GM23248 (cell line): ENCODE results near the gene MUC7. TPM values are rescaled to one million over a fixed set of nuclear protein-coding genes. Genes with fewer than 3 reads are reported as not detected.

Experiments used
- DNase-seq: peaks from one replicate; pipeline ENCODE4 v3.0.0-alpha.2; 2015
- H2AFZ ChIP-seq: fragments of 200-600 bp; sonication (generic); 2 replicates; pipeline ENCODE4 v1.6.1; 2016; ENCODE audit warnings: antibody characterized with exemption
- H3F3A ChIP-seq: fragments of 200-600 bp; sonication (generic); 2 replicates; pipeline ENCODE4 v1.6.1; 2016; ENCODE audit warnings: mild to moderate bottlenecking, antibody characterized with exemption, mixed run types; ENCODE audit not compliant: insufficient read depth
- H3K27ac ChIP-seq: fragments of 200-600 bp; sonication (generic); 2 replicates; pipeline ENCODE4 v1.5.1; 2016; ENCODE audit warnings: mild to moderate bottlenecking
- H3K27me3 ChIP-seq: fragments of 200-600 bp; sonication (generic); replicated peaks from 2 replicates; pipeline ENCODE4 v1.6.1; 2016; ENCODE audit warnings: mild to moderate bottlenecking; ENCODE audit not compliant: insufficient read depth
- H3K36me3 ChIP-seq: fragments of 200-600 bp; sonication (generic); 2 replicates; pipeline ENCODE4 v1.6.1; 2016; ENCODE audit warnings: low read depth, mild to moderate bottlenecking
- H3K4me1 ChIP-seq: fragments of 200-600 bp; sonication (generic); 2 replicates; pipeline ENCODE4 v1.6.1; 2016; ENCODE audit warnings: mild to moderate bottlenecking; ENCODE audit not compliant: insufficient read depth
- H3K4me2 ChIP-seq: fragments of 200-600 bp; sonication (generic); one replicate; pipeline ENCODE4 v1.6.1; 2016; ENCODE audit warnings: mild to moderate bottlenecking; ENCODE audit not compliant: unreplicated experiment
- H3K4me3 ChIP-seq: fragments of 200-600 bp; sonication (generic); 2 replicates; pipeline ENCODE4 v1.5.1; 2016; ENCODE audit warnings: mild to moderate bottlenecking
- H3K79me2 ChIP-seq: fragments of 200-600 bp; sonication (generic); 2 replicates; pipeline ENCODE4 v1.6.1; 2016; ENCODE audit warnings: mild to moderate bottlenecking; ENCODE audit not compliant: insufficient read depth
- H3K9ac ChIP-seq: fragments of 200-600 bp; sonication (generic); 2 replicates; pipeline ENCODE4 v1.6.1; 2016; ENCODE audit warnings: mild to moderate bottlenecking
- H3K9me2 ChIP-seq: fragments of 200-600 bp; sonication (generic); 2 replicates; pipeline ENCODE4 v1.6.1; 2016; ENCODE audit warnings: mixed run types, mild to moderate bottlenecking, moderate library complexity; ENCODE audit not compliant: insufficient read depth
- H3K9me3 ChIP-seq: fragments of 200-600 bp; sonication (generic); one replicate; pipeline ENCODE4 v1.6.1; 2017; ENCODE audit warnings: low read depth
- H4K20me1 ChIP-seq: fragments of 200-600 bp; sonication (generic); 2 replicates; pipeline ENCODE4 v1.6.0; 2016; ENCODE audit not compliant: insufficient read depth
- EZH2 ChIP-seq: fragments of 200-600 bp; sonication (generic); IDR thresholded peaks from 2 replicates; pipeline ENCODE4 v1.6.1; 2018; ENCODE audit warnings: antibody characterized with exemption, mild to moderate bottlenecking; ENCODE audit not compliant: insufficient read depth, poor library complexity, severe bottlenecking
- EZH2phosphoT487 ChIP-seq: fragments of 200-600 bp; sonication (generic); IDR thresholded peaks from 2 replicates; pipeline ENCODE4 v1.6.1; 2018; ENCODE audit warnings: antibody characterized with exemption, moderate library complexity, mild to moderate bottlenecking, low read depth; ENCODE audit not compliant: insufficient read depth
- WGBS, 2 experiments: methylation state at CpG; one replicate each; pipeline ENCODE4 v1.1.6; 2015 to 2017; ENCODE audit warnings: low lambda C conversion rate in 2 of 2, low coverage in 1 of 2; ENCODE audit errors: missing lambda C conversion rate in 2 of 2; 5-methylcytosine and 5-hydroxymethylcytosine counted together
- in situ Hi-C: fragments of 300-500 bp; cut with MboI; formaldehyde crosslinking; loops from 2 replicates; pipeline ENCODE4 v1.15.0; 2020
- polyA plus RNA-seq: library from polyadenylated mRNA; unstranded; fragments of >200 nt; fragmentation: Nextera tagmentation; extraction: Ambion mirVana; gene quantifications from 2 replicates; pipeline ENCODE4 v1.2.1, GENCODE V29; 2016
- total RNA-seq: library from RNA; depleted of rRNA; stranded (reverse); fragments of >200 nt; shearing (Covaris generic); gene quantifications from 2 replicates; pipeline ENCODE4 v1.2.3, GENCODE V29; 2014; rRNA removed

MUC7 gene
- total RNA-seq (not detected in 2 replicates), polyA plus RNA-seq (not detected in 2 replicates)

DNA sequence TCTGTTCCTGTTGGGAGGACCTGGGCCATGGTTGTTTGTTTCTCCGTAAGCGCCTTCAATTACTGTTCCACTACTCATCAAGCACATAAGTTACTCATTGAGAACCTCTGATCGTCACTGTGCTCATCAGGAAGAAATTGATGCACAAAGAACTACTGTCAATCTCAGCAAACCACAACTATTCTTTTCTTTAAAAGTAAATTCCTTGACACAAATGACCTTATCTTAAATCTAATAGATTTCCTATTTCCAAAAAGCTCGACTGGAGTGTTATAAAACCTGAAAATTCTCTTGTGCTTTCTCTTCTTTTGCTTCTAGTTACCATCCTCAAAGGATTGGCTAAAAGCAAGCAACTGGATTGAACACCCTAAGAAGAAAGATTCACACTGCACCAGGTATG lies at the start of gene MUC7:
Gene MUC7 (plus strand): TSS at position 301 of the 400 bp plus-strand sequence. CDS start 1,825 bp downstream, outside the sequence.
- DNase-seq = no peak
- H3K36me3 ChIP-seq = no peaks in the 10 kb centered on the region
- H2AFZ ChIP-seq = no peak within 1 kb of the TSS
- H3K27me3 ChIP-seq = no peaks in the 10 kb centered on the region
- no peaks in the 10 kb centered on the region for H3F3A ChIP-seq
- H3K4me3 ChIP-seq = no peak within 1 kb of the TSS
- H3K27ac ChIP-seq = no peak within 1 kb of the TSS
- no peaks in the 10 kb centered on the region for H3K4me1 ChIP-seq
- H3K9me2 ChIP-seq = no peaks in the 10 kb centered on the region
- WGBS, 2 experiments = 43 to 47% methylated on average over 4 of the region's 4 CpGs
- in situ Hi-C loops = no loop called here
- no peaks in the 10 kb centered on the region for H3K9me3 ChIP-seq
- no peak for TF ChIP-seq EZH2
- no peaks in the 10 kb centered on the region for H3K79me2 ChIP-seq
- H4K20me1 ChIP-seq = no peaks in the 10 kb centered on the region
- no peak within 1 kb of the TSS for H3K9ac ChIP-seq
- no peak within 1 kb of the TSS for H3K4me2 ChIP-seq

DNA sequence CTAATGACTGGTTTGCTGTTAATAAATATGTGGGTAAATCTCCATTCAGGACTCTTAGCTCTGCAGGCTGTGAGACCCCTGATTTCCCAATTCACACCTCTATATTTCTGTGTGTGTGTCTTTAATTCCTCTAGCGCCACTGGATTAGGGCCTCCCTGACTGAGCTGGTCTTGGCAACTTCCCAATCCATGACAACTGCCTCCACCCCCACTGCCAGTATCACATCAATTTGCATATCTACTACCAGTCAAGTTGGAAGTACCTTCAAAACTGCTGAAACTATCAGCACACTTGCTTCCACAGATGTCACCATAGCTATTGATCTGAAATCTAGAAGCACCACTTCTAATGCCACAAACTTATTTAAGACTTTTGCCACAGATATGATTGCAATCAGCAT lies 46.7 kb upstream of the MUC7 start:
- no peaks in the 10 kb centered on the region for H3K79me2 ChIP-seq
- H3K4me1 ChIP-seq = no peaks in the 10 kb centered on the region
- no peaks in the 10 kb centered on the region for H3K9me2 ChIP-seq
- H4K20me1 ChIP-seq = no peaks in the 10 kb centered on the region
- no peaks in the 10 kb centered on the region for H3K27me3 ChIP-seq
- no peaks in the 10 kb centered on the region for H3F3A ChIP-seq
- TF ChIP-seq EZH2phosphoT487 (no peak), EZH2 (no peak)
- H3K4me3 ChIP-seq = no peak overlapping the region
- no peak for DNase-seq
- H3K27ac ChIP-seq = no peak overlapping the region
- WGBS, 2 experiments = 27 to 30% methylated on average over 1 of the region's 1 CpG
- in situ Hi-C loops = no loop called here
- no peak overlapping the region for H3K9ac ChIP-seq
- H3K9me3 ChIP-seq = no peaks in the 10 kb centered on the region
- no peaks in the 10 kb centered on the region for H3K36me3 ChIP-seq
- H3K4me2 ChIP-seq = no peak overlapping the region
- no peak overlapping the region for H2AFZ ChIP-seq

DNA sequence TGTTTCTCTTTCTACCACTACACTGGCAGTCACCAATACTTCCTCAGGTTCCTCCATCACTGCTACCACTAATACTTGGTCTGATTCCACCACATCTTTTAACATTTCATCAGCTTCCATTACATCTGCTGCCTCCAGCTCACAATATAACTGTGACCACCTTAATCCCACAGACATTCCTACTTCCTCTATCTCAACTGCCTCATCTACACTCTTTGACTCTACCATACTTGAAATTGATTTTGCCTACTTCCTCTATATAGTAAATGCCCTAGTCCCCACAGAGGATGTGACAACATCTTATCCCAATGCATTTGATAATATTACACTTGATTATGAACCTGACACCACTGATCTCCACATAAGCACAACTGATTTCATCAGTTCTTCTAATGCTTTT lies 45.2 kb upstream of the MUC7 start:
- Histone ChIP-seq H3K27me3 (no peaks in the 10 kb centered on the region), H3K4me1 (no peaks in the 10 kb centered on the region), H3K9me3 (no peaks in the 10 kb centered on the region), H3K79me2 (no peaks in the 10 kb centered on the region), H4K20me1 (no peaks in the 10 kb centered on the region), H3K4me3 (no peak overlapping the region), H3K9me2 (no peaks in the 10 kb centered on the region), H3K9ac (no peak overlapping the region), H3F3A (no peaks in the 10 kb centered on the region), H3K27ac (no peak overlapping the region), H3K4me2 (no peak overlapping the region), H3K36me3 (no peaks in the 10 kb centered on the region), H2AFZ (no peak overlapping the region)
- DNase-seq = no peak
- TF ChIP-seq EZH2 (no peak), EZH2phosphoT487 (no peak)
- in situ Hi-C loops = no loop called here

- Histone ChIP-seq H3K9me2 (no peaks in the 10 kb centered on the region), H3K27me3 (no peaks in the 10 kb centered on the region), H3K36me3 (no peaks in the 10 kb centered on the region), H3K27ac (no peak overlapping the region), H3K4me2 (no peak overlapping the region), H2AFZ (no peak overlapping the region), H3K4me3 (no peak overlapping the region), H3K4me1 (no peaks in the 10 kb centered on the region), H4K20me1 (no peaks in the 10 kb centered on the region), H3F3A (no peaks in the 10 kb centered on the region), H3K79me2 (no peaks in the 10 kb centered on the region), H3K9me3 (no peaks in the 10 kb centered on the region), H3K9ac (no peak overlapping the region)
- in situ Hi-C loops = no loop called here
- 15 to 21% methylated on average over 7 of the region's 7 CpGs for WGBS, 2 experiments
- TF ChIP-seq EZH2phosphoT487 (no peak), EZH2 (no peak)
- DNase-seq = no peak
Measured at GRCh38 chr4:70437197-70437596, 34.8 kb upstream of the MUC7 start.

GRCh38 chr4:70442474-70442873 lies 29.5 kb upstream of the MUC7 start:
- H3K27me3 ChIP-seq = no peaks in the 10 kb centered on the region
- no peaks in the 10 kb centered on the region for H3K4me1 ChIP-seq
- no peaks in the 10 kb centered on the region for H3K79me2 ChIP-seq
- TF ChIP-seq EZH2 (no peak), EZH2phosphoT487 (no peak)
- no peaks in the 10 kb centered on the region for H3F3A ChIP-seq
- H3K4me3 ChIP-seq = no peak overlapping the region
- H3K9me3 ChIP-seq = no peaks in the 10 kb centered on the region
- H3K9ac ChIP-seq = no peak overlapping the region
- in situ Hi-C loops = no loop called here
- H2AFZ ChIP-seq = no peak overlapping the region
- H4K20me1 ChIP-seq = no peaks in the 10 kb centered on the region
- no peak overlapping the region for H3K4me2 ChIP-seq
- H3K36me3 ChIP-seq = no peaks in the 10 kb centered on the region
- no peaks in the 10 kb centered on the region for H3K9me2 ChIP-seq
- no peak for DNase-seq
- no peak overlapping the region for H3K27ac ChIP-seq
